Fibroblast of mammary gland (primary cell): ENCODE measurements around the gene GNLY.
A peak's percentile ranks its signal among the peaks of the same experiment; 100 is the strongest.

Source experiments
- DNase-seq: peaks from one replicate; pipeline ENCODE4 v3.0.0-alpha.2; 2010; ENCODE audit warnings: low read depth
- H3K4me3 ChIP-seq: 2 replicates; pipeline ENCODE4 v1.5.1; 2011; ENCODE audit warnings: low read depth, mild to moderate bottlenecking, low read length, moderate library complexity; ENCODE audit not compliant: control insufficient read depth
- TF ChIP-seq, protein P1 (sequence below): conservative IDR thresholded peaks from 2 replicates; pipeline ENCODE4 v1.5.1; 2011; ENCODE audit warnings: low read depth, low read length, inconsistent platforms; ENCODE audit not compliant: control insufficient read depth, insufficient read depth

Gene GNLY

DNA sequence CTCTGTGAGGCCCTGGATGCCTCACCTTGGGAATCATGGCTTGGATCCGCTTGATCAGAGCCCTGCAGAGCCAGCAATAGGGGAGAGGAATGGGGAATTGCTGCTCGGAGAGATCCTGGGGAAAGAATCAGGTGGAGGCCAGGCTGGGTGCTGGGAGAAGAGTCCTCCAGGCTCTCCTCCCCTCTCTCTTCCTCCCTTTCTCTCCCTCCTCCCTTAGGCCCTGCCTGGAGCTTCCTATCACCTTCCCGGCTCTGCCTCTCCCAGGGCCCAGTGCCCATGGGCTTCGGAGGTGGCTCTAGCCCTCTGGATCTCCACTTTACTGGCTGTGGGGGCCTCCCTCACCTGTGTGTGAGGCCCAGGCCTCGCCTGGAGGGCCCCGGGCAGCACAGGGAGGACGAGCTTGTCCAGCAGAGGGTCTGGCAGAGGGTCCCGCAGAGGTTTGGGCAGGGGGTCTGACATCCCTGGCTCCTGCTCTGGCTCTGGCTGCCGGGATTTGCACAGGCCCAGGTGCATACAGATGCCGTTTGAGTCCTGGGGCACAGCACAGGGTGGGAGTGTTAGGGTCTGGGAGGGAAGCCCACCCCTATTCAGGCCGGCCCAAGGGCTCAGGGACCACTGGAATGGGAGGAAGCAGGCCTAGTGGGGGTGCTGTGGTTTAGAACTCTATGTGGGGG is 28.8 kb upstream of the GNLY start:
- TF ChIP-seq, protein P1, sequence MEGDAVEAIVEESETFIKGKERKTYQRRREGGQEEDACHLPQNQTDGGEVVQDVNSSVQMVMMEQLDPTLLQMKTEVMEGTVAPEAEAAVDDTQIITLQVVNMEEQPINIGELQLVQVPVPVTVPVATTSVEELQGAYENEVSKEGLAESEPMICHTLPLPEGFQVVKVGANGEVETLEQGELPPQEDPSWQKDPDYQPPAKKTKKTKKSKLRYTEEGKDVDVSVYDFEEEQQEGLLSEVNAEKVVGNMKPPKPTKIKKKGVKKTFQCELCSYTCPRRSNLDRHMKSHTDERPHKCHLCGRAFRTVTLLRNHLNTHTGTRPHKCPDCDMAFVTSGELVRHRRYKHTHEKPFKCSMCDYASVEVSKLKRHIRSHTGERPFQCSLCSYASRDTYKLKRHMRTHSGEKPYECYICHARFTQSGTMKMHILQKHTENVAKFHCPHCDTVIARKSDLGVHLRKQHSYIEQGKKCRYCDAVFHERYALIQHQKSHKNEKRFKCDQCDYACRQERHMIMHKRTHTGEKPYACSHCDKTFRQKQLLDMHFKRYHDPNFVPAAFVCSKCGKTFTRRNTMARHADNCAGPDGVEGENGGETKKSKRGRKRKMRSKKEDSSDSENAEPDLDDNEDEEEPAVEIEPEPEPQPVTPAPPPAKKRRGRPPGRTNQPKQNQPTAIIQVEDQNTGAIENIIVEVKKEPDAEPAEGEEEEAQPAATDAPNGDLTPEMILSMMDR, result no peak
- DNase-seq, result no peak
- no peak overlapping the region for H3K4me3 ChIP-seq

DNA sequence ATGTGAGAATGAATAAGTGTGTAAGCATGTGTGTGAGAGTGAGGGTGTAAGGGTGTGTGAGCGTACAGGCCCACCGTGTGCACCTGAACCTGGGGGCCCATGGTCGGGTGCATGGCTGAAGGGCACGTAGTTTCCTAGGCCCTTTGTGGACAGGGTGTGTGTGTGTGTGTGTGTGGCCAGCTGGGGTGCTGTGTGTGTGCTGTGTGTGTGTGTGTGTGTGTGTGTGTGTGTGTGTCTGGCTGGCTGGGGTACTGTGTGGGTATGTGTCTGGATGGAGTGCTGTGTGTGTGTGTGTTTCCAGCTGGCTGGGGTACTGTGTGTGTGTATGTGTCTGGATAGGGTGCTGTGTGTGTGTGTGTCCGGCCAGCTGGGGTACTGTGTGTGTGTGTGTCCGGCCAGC is 28.1 kb upstream of the GNLY start:
- H3K4me3 ChIP-seq, result no peak overlapping the region
- TF ChIP-seq, protein P1, result no peak

DNA sequence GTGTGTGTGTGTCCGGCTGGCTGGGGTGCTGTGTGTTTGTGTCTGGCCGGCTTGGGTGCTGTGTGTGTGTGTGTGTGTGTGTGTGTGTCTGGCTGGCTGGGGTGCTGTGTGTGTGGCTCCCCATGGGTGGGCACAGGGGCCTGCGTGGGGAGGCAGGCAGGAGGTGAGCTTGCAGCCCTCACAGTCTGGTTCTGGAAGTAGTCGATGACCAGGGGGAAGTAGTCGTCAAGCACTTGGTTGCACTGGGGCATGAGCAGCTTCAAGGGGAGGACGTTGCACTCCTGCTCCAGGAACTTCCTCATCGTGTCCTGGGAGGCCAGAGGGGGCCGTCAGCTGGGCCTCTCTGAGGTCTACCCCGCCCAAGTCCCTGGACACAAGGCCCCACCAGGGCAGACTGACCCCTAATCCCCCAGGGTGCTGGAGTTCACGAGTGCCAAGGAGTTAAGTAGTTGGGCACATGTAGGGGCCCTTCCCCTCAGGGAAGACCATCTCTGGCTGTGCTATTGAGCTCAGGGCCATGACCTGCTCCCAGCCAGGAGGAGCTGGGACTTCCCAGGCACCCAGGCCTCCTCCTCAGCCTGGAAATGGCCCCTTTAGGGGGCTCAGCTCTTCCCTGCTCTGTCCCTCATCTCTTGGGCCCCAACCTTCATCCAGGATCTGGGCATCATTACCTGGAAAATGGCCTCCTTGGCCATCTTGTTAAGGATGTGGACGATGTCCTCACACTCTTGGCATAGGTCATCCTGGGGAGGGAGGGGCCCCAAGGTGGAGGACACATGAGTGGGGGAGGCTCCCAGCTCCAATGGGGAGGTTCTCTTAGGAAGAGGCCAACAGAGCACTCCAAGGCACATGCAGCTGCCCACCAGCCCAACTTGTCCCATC is 27.5 kb upstream of the GNLY start:
- TF ChIP-seq, protein P1, result no peak
- no peak overlapping the region for H3K4me3 ChIP-seq
- DNase-seq, result no peak

More for the DNA sequence above, 28.1 kb upstream of the GNLY start:
- no peak for DNase-seq

DNA sequence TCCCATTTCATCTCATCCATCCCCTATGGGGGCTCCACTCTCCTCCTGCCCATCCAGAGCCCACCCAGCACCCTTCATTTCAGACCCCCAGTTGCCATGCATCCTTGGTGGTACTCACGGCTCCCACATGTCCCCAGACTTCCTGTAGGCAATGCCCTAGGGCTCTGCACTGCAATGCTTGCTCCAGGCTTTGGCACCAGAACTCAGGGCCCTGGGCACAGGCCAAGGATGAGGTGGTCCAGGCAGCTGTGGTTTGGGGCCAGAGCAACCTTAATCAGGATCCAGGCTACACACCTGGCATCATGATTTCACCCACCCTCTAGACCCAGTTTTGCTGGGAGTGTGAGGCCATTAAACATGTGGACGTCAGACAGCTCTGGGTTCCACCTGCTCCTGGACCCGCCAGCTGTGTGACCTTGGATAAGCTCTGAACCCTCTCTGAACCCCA is 26.6 kb upstream of the GNLY start:
- TF ChIP-seq, protein P1, result no peak
- no peak overlapping the region for H3K4me3 ChIP-seq
- no peak for DNase-seq

DNA sequence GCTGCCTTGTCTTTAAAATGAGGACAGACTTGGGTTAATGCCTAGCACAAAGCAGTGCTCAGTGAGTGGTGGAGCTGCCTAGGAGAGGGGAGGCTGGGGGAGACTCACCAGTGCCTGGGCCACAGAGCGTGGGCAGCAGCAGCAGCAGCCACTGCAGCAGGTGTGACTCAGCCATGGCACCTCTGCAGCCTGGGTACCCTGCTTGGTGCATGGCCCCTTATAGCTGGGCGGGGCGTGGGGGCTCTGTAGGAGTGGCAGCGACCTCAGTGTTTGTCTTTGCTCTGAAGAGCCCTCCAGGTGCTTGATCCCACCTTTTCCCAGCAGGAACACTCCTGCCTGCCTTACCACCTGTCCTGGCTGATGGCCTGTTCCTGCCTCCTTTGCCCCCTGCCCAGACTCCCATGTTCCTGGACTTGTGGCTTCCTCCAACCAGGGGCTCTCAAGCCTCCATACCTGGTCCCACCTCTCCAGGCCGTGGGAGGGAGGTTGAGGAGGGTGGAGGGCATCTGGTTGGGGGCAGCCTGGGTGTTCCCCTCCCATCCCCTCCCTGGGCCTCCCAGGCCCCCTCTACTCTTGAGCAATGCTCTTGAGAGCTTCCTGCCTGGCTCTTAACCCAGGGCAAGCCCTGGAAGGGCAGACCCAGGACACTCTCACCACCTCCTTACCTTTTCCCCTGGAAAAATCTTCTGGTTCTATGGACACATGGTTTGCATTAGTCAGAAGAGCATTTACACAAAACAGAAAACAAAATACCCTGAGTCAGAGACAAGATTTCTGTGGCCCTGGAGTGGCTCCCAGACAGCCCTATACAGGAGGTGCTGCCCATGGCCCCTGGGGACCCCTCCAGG is 25.9 kb upstream of the GNLY start, which contains the start of gene SFTPB:
Gene SFTPB (minus strand): TSS at position 191 of the 848 bp plus-strand sequence. CDS start 16 bp downstream, at position 175.
- TF ChIP-seq, protein P1, result no peak
- H3K4me3 ChIP-seq, result no peak within 1 kb of the TSS
- DNase-seq, result peak; percentile 74

DNA sequence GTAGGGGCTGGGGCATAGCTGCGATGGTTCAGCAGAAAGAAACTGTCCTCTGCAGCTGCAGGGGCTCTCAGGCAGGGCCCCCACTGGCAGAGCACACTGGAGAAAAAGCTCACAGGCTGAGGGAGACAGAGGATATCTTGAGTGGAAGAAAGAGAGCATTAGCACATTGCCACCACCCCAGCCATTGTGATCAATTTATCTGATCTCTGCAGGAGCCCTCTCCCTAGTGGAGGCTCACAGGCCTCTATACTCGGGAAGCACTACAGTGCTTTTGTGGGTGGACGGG is 25.4 kb upstream of the GNLY start:
- DNase-seq, result no peak
- H3K4me3 ChIP-seq, result no peak overlapping the region
- TF ChIP-seq, protein P1, result no peak
